Measurements from ENCODE around the gene DNAAF1.

Gene DNAAF1

DNA sequence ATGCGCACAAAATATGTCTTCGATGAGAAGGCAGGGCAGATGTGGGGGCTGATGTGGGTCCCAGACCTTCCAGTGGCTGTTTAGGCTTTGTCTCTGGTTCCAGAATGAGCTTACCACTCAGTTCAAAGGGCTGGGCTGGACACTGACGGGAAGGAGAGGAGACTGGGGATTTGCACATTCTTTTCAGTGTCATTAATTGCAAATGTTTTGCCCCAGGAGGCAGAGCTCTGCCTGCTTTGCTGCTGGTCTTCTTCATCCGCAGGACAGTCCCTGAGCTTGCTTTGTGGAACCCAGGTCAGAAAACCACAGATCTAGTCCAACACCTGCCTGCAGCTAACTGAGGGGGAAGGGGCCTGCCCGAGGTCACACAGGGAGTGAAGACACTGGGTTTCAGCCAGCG, 73.8 kb downstream of the DNAAF1 start:
- FAIRE-seq (no peak), DNase-seq (ENCODE audit: insufficient read length, low spot score) (no peak)
- TF ChIP-seq, protein P1, sequence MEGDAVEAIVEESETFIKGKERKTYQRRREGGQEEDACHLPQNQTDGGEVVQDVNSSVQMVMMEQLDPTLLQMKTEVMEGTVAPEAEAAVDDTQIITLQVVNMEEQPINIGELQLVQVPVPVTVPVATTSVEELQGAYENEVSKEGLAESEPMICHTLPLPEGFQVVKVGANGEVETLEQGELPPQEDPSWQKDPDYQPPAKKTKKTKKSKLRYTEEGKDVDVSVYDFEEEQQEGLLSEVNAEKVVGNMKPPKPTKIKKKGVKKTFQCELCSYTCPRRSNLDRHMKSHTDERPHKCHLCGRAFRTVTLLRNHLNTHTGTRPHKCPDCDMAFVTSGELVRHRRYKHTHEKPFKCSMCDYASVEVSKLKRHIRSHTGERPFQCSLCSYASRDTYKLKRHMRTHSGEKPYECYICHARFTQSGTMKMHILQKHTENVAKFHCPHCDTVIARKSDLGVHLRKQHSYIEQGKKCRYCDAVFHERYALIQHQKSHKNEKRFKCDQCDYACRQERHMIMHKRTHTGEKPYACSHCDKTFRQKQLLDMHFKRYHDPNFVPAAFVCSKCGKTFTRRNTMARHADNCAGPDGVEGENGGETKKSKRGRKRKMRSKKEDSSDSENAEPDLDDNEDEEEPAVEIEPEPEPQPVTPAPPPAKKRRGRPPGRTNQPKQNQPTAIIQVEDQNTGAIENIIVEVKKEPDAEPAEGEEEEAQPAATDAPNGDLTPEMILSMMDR (IDR thresholded peaks at IDR 0.05; ENCODE audit: insufficient read depth, missing control alignments) = no peak

DNA sequence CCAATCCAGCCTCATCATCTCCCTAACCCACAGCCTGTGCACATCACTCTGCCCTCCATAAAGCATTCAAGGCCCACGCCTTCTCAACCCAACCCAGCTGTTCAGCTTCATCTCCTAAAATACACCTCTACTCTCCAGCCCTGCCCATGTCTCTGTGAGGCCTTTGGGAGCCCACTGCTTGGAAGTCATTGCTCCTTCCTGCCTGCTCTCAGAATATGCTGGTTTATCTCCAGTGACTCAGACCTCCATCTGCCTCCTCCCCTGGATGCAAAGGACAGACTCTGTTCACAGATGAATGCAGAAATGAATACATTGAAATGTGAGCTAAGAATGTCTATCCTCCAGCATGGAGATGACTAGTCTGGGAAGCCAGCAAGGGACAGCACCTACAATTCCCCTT, 75.7 kb downstream of the DNAAF1 start:
- TF ChIP-seq, protein P1 (IDR thresholded peaks at IDR 0.05; ENCODE audit: insufficient read depth, missing control alignments) = no peak
- DNase-seq (ENCODE audit: insufficient read length, low spot score) = no peak
- no peak for FAIRE-seq

DNA sequence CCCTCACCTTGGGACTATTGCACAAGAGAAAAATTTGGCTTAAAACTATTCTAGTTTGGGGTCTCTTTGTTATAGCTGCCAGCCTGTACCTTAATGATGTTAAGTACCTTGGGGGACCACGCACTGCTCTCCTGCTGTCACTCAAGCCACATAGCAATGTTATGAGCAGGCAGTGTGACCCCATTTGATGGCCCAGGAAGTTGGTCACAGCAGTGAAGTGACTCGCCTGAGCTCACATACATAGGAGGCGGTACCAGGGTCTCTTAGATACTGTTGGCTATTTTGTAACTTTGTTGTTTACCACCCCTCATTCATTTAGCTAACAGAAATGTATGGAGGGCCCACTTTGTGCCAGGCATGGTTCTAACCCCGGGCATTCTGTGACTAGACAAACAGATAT, 78.3 kb downstream of the DNAAF1 start:
- DNase-seq (ENCODE audit: insufficient read length, low spot score) (no peak), FAIRE-seq (no peak)
- TF ChIP-seq, protein P1 (IDR thresholded peaks at IDR 0.05; ENCODE audit: insufficient read depth, missing control alignments) = no peak

DNA sequence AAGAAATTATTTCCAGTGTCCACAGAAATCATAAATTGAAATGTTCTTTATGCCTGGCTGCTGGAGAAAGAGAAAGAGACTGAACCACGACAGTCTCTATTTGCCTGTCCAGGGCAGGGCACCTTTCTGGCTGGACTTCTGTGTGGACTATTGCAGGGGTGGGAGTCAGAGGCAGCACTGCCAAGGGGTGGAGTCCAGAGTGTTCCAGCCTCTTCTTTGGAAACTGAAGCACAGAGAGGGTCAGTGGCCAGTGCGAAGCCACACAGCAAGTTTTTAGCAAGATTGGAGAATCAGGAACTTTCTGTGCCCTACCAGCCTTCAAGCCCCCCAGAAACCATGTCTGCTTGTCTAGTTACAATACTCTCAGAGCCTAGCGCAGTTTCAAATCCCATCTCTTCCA, 79.4 kb downstream of the DNAAF1 start:
- TF ChIP-seq, protein P1 (IDR thresholded peaks at IDR 0.05; ENCODE audit: insufficient read depth, missing control alignments) = no peak
- DNase-seq (ENCODE audit: insufficient read length, low spot score) = no peak
- no peak for FAIRE-seq

DNA sequence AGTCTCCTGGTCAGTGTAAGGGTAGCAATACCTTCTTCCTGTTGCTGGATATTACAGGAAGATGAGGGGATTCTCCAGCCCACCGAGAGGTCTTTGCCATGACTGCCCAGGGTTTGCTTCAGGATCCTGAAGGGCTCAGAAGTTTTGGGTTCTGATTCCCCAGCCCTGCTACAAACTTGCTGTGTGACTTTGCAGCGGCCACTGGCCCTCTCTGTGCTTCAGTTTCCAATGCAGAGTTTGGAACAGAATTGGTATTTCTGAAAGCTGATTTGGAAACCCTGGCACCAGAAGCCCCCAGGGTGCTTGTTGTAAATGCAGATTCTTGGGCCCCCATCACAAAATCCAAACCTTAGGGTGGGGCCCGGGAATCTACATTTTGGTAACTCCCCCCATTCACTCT, 80.0 kb downstream of the DNAAF1 start:
- FAIRE-seq = no peak
- TF ChIP-seq, protein P1 (IDR thresholded peaks at IDR 0.05; ENCODE audit: insufficient read depth, missing control alignments) = no peak
- no peak for DNase-seq (ENCODE audit: insufficient read length, low spot score)

DNA sequence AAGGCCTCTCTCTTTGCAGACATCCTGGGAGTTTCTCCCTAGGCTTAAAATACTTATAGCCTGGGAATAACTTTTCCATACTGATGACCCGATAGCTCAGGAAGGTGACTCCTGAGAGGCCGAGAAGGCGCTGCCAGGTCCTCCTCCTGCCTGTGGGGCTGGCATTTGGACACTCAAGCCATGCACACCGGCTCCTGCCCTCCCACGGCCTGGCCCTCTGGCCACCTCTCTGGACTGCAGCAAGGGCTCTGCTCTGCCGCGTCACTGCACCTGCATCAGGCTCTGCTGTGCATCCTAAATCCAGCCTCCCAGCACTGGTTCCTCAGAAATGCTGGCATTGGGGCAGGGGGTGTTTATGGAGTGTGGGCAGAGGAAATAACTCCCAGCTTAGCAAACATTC, 80.5 kb downstream of the DNAAF1 start:
- DNase-seq (ENCODE audit: insufficient read length, low spot score) (no peak), FAIRE-seq (no peak)
- TF ChIP-seq, protein P1 (IDR thresholded peaks at IDR 0.05; ENCODE audit: insufficient read depth, missing control alignments) = no peak

DNA sequence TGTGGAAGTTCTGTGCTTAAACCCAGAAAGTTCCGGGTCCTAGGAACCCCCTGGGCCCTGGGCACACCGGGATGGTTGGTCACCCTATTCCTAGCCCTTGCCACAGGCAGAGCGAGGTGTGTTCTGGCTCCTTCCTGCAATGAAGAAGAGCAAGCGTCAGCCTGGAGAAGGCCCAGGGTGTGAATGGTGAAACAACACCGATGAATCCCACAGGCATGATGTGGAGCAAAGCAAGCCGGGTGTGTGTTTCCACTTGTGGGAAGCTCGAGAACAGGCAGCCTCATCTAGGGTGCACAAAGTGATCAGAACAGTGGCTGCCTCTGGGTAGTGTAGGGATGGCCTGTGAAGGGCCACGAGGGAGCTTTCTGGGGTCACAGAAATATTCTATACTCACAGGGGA, 80.9 kb downstream of the DNAAF1 start:
- TF ChIP-seq, protein P1 (IDR thresholded peaks at IDR 0.05; ENCODE audit: insufficient read depth, missing control alignments) = no peak
- DNase-seq (ENCODE audit: insufficient read length, low spot score) = no peak

More for the DNA sequence above, 80.9 kb downstream of the DNAAF1 start:
- FAIRE-seq = no peak

Measured in D721Med (cell line).